Forelimb muscle (tissue), 1 donor: ENCODE measurements around the gene FCRL6. TPM values are rescaled to one million over a fixed set of nuclear protein-coding genes. Genes with fewer than 3 reads are reported as not detected.

ENCODE experiments used
- DNase-seq: peaks from one replicate; pipeline ENCODE4 v3.0.0-alpha.2; 2013; ENCODE audit warnings: low read depth
- polyA plus RNA-seq: library from polyadenylated mRNA; unstranded; fragments of 120-200 nt; gene quantifications from one replicate; pipeline ENCODE4 v1.2.1, GENCODE V29; 2013; ENCODE audit not compliant: insufficient read length

Gene FCRL6, protein sequence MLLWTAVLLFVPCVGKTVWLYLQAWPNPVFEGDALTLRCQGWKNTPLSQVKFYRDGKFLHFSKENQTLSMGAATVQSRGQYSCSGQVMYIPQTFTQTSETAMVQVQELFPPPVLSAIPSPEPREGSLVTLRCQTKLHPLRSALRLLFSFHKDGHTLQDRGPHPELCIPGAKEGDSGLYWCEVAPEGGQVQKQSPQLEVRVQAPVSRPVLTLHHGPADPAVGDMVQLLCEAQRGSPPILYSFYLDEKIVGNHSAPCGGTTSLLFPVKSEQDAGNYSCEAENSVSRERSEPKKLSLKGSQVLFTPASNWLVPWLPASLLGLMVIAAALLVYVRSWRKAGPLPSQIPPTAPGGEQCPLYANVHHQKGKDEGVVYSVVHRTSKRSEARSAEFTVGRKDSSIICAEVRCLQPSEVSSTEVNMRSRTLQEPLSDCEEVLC
- polyA plus RNA-seq = 0.34 TPM

DNA sequence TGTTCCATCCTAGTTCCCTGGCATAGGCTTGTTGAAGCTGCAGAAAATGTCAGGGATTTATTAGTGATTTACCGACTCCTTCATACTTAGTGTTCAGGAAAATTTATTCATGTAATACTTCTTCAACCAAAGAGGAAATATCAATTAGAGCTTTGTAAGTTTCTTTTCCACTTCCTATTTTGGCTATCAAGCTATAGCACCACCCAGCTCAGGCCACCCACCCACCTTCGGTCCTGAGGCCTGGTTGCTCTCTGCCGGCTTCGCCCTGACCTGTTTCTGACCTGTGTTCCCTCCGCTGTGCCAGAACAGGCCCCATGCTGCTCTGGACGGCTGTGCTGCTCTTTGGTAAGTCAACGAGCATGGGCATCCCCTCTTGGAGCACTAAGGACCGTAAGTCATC is at the start of gene FCRL6:
FCRL6 (plus strand) TSS at position 250 of the 400 bp plus-strand sequence; CDS start at position 315, 65 bp downstream.
- DNase-seq = no peak

DNA sequence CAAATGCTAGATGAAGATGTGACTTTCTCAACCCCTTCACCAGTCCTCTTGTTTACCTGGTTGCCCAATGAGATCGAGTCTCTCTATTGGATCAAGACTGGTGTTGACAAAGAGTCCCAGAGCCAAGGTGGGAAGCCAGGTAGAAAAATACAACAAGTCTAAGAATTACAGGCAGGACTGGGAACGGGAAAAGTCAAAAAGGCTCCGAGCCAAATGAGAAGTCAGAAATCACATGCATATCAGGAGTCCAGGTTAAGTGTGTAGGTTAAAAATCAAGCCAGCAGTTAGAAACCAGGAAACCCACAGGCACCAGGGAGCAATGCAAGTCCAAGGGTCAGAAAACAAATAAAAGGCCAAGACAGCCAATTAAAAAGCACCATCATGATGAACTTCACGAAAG is 48.8 kb upstream of the FCRL6 start:
- DNase-seq = no peak

DNA sequence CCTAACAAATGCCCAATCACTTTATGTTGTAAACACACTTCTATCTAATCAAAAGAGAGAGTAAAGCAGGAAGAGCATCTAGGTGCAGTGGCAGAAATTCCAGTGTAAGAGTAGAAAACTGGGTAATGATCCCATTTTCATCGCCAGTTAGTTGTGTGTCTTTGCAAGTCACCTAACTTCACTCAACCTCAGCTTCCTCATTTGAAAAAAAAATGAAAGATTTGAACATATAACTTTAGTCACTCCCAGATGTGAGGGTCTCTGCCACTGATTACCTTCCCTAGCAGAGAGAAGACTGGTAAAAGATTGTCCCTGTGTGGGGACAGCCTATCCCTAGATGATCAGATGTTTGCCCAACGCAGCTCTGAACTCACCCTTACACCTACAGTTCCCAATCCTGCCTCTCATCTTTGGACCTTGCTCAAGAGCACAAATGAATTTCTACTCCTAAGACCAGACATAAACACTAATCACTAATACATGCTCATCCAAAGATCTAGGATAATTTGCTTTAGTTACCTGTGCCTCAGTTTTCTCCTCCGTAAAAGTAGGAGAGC is 46.6 kb upstream of the FCRL6 start:
- DNase-seq = no peak

DNA sequence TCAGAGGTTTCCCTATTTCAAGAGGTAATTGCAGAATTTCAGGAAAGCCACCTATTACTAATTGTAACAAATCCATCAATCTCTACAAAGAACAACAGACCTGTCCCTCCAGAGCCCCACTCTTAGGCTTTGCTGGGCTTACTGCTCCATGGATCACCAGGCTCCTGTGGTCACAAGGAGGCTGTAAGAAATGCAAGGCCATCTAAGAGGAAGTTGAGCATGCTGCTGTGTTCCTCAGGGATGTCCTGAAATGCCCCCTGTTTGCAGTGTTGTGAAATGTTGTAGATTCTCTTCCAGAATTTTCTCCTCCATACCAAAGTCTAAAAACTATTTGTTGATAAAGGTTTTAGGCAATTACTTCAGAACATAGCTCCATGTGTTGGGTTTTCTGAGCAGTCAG is 45.8 kb upstream of the FCRL6 start:
- no peak for DNase-seq

DNA sequence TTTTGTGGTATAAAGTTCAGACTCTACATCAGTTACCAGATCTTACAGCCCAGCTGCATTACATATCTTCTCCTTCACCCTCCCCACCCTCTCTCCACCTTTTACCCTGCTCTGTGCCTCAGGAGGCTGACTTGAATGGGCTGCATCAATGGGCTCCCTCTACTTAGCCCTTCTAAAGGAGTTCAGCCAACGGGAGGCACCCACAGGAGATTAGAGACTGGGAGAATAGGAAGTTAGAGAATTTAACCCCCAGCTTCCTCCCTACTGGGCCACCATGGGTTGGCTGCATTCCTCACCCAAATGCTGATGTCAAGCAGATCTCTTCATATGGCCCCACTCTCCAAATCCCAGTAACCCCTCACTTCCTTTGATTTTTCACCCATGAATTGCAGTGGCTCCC is 38.5 kb upstream of the FCRL6 start:
- DNase-seq = no peak

DNA sequence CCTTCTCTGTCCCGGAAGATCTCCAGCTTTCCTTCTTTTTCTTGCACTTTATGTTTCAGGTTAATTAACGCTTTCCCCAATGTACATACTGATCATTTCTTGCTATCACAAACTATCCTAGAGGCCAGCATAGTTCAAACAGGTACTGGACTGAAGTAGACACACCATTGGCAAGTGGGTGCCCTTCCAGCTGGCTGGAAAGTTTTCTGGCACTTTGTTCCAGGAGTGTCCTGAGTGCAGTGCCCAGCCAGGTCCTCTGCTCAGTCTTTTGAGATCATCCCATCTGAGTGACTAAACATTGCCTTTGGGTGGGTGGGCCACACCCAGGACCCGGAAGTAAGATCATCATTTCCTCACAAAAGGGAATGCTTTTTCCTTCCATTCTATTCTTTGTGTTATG is 36.4 kb upstream of the FCRL6 start:
- DNase-seq = no peak

DNA sequence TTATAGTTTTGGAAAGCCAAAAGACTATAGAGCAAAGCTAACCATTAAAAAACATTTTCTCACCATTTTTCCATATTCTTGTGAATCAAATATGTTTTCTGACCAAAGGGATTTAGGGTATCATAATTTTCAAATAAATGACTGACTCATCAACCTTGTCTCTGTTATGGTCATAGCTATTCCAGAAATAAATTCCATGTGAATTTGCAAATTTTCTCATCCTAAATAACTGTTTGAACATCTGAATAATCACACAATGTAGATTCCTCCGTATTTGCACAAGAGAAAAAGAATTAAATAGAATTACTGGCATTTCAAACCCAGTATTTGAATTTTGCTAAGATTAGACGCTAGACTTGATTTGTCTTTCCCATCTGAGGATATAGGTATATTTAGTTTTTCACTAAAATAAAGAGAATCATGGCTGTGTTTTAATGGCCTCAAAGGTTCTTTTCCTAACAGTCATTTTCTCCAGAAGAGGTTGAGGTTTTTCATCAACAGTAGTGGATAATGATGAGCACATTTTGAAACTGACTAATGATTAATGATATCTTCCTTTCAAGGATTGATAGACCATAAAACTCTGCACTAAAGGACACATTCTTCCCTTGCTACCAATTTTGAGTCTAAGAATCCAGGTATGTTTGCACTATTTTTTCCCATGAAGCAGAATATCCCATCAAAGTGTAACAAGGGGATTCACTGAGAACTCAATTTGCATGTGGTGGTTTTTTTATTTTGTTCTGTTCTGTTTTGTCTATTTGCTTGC is 30.8 kb upstream of the FCRL6 start:
- DNase-seq = no peak

DNA sequence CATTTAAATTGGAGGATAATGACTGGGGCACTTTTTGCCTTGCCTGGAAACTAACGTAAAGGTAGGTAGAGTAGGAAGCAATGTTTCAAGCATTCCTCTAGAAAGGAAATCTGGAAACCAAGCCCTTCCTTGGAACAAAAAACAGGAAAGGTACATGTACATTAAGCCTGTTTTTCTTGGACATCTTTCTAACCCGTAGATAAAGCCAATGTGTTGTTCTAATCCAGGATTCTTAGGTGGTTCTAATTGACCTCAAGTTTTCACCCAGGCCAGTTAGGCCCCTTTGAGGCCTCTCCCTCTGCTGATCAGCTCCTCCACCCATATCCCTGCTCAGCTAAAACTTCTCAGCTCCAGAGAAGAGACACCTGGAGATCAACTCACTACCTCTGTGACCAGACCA is 27.7 kb upstream of the FCRL6 start:
- DNase-seq = no peak

DNA sequence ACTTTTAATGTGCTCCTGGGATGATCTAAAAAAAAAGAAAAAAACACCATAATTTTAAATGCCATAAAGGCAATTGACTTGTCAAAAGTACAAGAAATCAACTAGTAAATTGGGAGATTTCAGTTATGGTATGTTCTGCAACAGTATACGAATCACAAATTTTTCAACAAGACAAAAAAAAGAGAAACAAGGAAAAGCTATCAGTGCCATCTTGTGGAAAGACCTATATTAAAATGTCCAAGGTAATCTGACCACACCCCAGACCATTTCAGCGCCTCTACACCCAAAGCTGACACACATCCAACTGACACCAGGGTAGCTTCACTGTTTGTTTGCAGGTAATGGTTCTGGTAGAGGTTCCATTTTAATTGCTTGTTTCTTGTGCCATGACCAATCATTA is 26.4 kb upstream of the FCRL6 start:
- no peak for DNase-seq

DNA sequence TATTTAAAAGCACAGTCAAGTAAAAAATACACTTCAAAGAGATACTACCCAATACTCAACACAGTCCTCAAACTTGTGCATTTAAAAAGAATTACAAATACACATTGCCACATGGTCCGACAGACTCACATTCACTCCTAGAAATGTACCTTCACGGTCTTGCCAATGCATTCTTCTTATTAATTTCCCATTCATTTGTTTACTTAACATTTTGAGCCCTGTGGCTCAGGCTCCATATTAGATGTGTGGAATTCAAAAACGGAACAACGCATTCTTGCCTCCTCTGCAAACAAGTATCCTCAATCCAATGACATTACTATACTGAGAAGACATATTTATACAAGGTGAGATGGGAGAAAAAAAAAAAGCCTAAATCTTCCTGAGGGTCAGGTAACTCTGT is 23.9 kb upstream of the FCRL6 start:
- no peak for DNase-seq

DNA sequence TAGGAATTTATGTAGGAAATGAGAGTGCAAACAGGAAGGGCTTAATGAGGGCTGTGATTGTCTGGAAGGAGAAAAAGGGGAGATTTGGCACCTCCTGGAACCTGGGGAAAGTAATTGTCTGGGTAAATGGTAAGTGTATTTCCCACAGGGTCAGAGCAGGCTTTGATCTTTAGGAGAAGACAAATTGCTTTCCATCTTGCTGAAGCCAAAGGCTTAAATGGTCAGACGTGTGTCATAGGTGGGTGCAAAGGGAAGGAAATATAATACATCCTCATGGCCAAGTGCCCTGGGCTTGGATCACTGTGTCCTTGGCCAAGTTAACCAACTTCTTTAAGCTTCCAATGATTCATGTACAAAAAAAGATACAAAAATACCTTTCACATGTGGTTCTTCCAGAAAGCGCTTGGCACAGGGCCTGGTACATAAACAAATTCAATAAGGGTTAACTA is 22.7 kb upstream of the FCRL6 start:
- no peak for DNase-seq

DNA sequence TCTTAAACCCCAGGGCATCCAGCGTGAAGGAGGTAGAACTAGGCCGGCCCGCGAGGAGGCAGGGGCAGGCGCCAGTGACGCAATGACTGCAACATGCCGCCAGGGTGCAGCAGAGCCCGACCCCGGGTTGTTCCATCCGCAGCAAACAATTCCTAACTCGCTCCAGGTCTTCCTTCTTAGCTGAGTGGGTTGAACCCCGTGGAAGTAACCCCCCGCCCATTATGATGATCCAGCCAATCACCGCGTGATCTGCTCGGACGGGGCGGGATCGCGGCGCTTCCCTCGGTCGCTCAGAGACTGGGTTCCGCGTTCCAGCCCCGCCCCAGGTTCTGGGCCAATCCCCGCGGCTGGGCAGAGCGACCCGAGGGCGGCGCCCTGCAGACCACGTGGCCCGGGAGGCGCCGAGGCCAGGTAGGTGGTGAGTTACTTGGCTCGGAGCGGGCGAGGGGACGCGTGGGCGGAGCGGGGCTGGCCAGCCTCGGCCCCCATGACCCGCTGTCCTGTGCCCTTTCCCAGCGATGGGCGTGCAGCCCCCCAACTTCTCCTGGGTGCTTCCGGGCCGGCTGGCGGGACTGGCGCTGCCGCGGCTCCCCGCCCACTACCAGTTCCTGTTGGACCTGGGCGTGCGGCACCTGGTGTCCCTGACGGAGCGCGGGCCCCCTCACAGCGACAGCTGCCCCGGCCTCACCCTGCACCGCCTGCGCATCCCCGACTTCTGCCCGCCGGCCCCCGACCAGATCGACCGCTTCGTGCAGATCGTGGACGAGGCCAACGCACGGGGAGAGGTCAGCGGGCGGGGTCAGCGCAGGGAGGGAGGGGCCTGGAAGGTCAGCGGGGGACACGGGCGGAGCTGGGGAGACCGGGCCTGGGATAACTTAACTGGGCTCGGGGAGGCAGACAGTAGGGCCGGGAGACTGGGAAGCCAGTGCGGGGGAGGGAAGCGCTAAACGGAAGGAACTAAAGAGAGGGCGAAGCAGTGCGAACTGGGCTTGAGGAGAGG is 21.3 kb upstream of the FCRL6 start, which contains the start of gene DUSP23:
DUSP23 (plus strand) TSS at position 380 of the 1,000 bp plus-strand sequence; CDS start at position 519, 139 bp downstream.
- DNase-seq = peak; percentile 90

DNA sequence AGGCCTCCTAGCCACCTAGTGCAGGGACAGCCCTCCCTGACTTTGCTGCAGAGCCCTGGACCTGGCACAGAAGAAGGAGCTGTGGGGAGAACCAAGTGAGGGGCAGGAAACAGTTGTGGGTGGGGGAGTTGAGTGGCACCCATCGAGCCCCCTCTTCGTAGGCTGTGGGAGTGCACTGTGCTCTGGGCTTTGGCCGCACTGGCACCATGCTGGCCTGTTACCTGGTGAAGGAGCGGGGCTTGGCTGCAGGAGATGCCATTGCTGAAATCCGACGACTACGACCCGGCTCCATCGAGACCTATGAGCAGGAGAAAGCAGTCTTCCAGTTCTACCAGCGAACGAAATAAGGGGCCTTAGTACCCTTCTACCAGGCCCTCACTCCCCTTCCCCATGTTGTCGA is 20.2 kb upstream of the FCRL6 start:
- no peak for DNase-seq

DNA sequence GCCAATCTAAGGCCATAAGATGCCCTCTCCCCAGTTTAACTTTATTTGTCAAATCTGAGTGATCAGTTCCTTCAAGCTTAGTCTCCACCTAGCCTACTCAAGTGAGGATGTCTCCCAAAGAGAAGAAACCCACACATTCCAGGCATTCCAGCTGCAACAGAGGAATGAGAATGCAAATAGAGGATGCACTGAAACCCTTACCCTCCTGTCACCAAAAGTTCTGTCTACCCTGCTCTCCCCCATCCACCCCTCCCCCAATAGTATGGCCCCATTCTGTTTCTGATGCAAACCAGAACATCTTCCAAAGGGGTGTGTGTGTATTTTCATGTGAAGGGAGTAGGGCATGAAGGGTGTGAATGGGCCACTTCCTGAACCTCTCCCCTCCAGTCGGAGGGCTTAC is 18.4 kb upstream of the FCRL6 start:
- DNase-seq = no peak

DNA sequence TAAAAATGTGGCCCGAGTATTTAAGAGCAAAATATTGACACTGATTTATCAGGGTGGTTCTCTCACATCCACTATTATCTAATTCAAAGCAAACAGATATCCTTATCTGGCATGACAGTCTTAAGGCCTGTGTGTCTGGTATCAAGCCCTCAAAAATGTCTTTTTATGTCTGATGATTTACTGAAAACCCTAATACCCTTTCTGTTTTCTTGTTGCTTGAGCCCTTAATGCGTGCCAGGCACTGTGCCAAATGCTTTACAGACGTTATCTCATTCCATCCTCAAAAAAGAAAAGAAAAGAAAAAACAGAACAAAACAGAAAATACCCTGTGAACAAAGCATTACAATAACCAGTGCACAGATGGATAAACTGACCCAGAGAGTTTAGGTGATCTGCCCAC is 15.7 kb upstream of the FCRL6 start:
- DNase-seq = no peak

DNA sequence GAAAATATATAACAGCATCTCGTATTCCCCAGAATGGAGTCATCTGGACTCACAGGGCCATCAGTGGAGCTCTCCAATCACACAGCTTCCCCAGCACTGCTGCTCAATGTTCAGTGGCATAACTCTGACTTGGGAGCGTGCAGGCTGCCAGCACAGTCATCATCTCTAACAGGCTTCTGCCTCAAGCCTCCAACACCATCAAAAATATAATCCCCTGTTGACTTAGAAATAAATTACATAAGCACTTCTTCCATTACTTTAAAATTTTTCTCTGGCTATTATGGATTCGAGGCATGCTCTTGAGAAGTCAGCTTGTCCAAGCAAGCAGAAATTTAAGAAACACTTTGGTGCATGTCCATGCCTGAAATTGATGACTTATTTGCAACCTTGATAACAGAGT is 15.2 kb upstream of the FCRL6 start:
- DNase-seq = no peak

DNA sequence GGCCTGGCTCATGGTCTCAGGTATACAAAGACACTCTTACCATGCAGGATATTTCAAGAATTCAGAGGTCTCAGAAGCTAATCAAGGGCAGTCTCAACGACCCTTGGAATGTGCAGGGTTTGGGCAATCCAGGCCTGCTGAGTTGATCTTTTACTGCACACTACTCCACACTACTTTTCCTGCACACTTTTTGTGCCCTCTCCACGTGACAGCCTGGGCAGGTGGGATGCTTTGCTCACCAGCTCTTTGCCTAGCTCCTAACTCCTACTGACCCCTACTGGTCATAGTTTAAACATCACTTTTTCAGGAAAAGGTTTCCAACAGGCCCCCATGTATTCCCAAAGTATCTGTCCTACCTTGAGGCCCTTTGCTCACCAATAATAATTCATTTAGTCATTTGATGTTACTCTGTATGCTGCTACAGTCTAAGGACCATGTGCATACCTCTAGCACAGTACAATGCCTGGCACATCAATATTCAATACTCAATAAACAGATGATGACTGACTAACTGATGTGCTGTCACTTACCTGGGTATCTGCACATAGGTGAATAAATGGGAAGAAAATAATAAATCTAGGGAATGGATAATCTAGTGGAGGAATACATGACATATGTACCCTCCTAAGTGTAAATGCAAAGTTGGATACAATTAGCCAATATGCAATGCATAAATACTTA is 11.8 kb upstream of the FCRL6 start:
- DNase-seq = no peak

DNA sequence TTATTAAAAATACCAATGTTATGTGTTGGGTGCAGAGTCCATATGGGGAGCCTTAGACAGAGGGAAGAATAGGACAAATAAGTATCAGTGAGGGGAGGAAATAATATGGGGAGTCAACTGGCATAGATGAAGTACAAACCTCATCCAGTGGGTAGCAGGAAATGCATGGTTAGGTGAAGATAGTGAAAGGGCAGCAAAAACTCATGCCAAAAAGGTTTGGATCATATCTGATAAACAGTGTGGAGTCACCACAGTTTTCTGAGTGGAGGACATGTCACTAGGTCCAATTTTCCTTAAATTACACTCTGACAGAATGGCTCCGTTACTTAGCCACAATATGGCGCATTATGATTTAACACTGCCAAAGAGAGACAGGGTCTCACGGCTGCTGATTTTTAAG is 11.1 kb upstream of the FCRL6 start:
- no peak for DNase-seq

DNA sequence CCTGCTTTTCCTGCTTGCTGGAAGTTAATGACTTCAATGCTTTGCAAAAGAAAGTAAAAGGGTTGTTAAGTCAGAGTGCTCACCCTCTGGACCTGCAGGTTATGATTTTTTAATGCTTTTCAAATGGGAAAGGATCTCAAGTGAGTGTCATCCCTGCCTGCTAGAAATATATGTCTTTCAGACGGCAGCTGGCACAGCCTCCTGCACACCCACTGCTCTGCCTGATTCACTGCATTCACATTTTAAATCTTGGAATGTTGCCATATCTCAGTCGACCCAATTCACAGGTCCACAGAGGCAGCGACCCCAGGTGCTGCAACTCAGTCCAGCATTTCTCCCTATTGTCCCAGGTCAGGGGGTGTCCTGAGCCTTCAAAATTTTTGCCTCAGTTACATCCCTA is 10.7 kb upstream of the FCRL6 start:
- DNase-seq = no peak

DNA sequence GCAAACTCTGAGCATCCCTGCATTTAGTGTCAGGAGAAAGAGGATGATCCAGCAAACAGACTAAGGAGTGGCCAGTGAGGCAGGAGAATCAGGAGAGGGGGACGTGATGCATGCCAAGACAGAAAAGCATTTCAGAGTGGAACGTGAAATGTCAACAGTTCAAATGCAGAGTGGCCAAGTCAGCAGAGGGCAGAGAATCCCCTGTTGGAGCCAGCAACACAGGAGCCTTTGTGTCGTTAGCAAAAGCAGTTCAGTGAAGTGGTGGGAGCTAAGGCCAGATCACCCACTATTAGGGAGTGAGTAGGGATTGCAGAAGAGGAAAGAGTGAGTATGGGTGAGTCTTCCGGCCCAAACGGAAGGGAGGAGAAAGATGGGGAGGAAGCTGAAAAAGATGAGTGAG is 6.6 kb upstream of the FCRL6 start:
- DNase-seq = no peak

DNA sequence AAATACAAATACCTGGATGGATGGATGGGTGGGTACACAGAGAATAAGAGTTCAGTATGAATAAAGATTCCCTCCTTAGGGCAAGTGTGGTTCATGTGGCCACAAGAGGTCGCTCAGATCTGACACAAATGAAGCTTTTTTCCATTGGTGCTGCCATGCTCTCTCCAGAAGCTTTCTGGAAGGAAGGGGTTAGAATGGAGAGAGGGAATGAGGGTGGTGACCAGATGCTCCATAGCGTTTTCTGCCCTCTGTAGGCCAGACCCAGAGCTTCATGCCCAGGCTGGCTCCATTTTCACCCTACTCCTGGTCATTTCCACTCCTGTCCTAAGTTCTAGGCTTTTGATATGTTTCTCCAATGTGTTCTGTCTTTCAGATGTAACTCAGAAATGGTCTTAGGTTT is 3.3 kb upstream of the FCRL6 start:
- DNase-seq = peak; percentile 39
